Measurements from ENCODE around the gene NDUFB10. TPM values are rescaled to one million over a fixed set of nuclear protein-coding genes. Genes with fewer than 3 reads are reported as not detected.
"Not testable (repeated sequence)": the region's sequence is repeated elsewhere in the genome, so short reads cannot be mapped to it uniquely, and the experiment has no call there.

NDUFB10 gene
- total RNA-seq, 2 donors from 2014 or later: 108 to 197 TPM

DNA sequence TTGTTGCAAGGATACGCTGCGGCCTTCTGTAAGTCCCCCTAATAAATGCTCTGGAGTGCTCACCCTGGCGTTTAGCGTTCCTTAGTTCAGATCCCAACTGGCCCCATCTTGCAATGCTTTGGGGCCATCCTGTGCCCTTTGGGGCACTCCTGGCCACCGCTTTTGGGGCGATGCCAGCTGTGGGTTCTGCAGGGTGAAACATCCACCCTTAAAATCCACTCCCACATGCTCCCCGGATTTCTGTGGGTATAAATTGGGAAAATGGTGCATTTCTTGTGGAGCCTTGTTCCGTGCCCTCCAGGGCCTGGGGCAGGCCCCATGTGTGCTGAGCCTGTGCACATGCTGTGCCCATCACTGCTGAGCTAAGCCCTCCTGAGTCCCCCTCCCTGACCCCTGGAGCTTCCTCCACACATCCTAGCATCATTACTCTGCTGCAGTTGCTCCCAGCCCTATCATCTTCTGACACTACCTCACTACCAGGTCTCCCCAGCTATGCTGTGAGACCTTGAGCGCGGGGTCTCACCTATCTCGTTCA lies 22.3 kb upstream of the NDUFB10 start:
- ATAC-seq (ENCODE audit: insufficient number of reproducible peaks, low FRiP score, low read depth): no peak
- H3K4me1 ChIP-seq (ENCODE audit: control insufficient read depth in 1 of 2, low read depth in 2 of 2): peaks cover under 1 to 8% of the 10 kb centered on the region in 2 donors

GRCh38 chr16:1938316-1938715 lies 21.0 kb upstream of the NDUFB10 start:
- no peak for ATAC-seq (ENCODE audit: insufficient number of reproducible peaks, low FRiP score, low read depth)

More for the DNA sequence above, 22.3 kb upstream of the NDUFB10 start:
- Histone ChIP-seq H3K27ac (no peak overlapping the region), H3K4me3 (no peak overlapping the region), H3K27me3 (replicated peaks; ENCODE audit: insufficient read depth) (no peaks in the 10 kb centered on the region), H3K9me3 (no peaks in the 10 kb centered on the region), H3K36me3 (peaks cover 36% of the 10 kb centered on the region)
- TF ChIP-seq, protein P1, sequence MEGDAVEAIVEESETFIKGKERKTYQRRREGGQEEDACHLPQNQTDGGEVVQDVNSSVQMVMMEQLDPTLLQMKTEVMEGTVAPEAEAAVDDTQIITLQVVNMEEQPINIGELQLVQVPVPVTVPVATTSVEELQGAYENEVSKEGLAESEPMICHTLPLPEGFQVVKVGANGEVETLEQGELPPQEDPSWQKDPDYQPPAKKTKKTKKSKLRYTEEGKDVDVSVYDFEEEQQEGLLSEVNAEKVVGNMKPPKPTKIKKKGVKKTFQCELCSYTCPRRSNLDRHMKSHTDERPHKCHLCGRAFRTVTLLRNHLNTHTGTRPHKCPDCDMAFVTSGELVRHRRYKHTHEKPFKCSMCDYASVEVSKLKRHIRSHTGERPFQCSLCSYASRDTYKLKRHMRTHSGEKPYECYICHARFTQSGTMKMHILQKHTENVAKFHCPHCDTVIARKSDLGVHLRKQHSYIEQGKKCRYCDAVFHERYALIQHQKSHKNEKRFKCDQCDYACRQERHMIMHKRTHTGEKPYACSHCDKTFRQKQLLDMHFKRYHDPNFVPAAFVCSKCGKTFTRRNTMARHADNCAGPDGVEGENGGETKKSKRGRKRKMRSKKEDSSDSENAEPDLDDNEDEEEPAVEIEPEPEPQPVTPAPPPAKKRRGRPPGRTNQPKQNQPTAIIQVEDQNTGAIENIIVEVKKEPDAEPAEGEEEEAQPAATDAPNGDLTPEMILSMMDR (IDR thresholded peaks at IDR 0.05): no peak
- DNase-seq (ENCODE audit: low spot score): no peak

GRCh38 chr16:1938910-1939309 lies 20.4 kb upstream of the NDUFB10 start:
- ATAC-seq (ENCODE audit: insufficient number of reproducible peaks, low FRiP score, low read depth) (no peak), DNase-seq (ENCODE audit: low spot score) (no peak)
- no peak overlapping the region for H3K4me3 ChIP-seq
- H3K27me3 ChIP-seq (replicated peaks; ENCODE audit: insufficient read depth): no peaks in the 10 kb centered on the region
- H3K4me1 ChIP-seq (ENCODE audit: control insufficient read depth in 1 of 2, low read depth in 2 of 2): peaks cover 3 to 13% of the 10 kb centered on the region in 2 donors
- H3K9me3 ChIP-seq: no peaks in the 10 kb centered on the region
- H3K36me3 ChIP-seq: peaks cover 36% of the 10 kb centered on the region
- H3K27ac ChIP-seq: no peak overlapping the region
- TF ChIP-seq, protein P1 (IDR thresholded peaks at IDR 0.05): no peak

More at GRCh38 chr16:1938316-1938715, 21.0 kb upstream of the NDUFB10 start:
- no peak overlapping the region for H3K4me3 ChIP-seq
- H3K36me3 ChIP-seq: peaks cover 36% of the 10 kb centered on the region
- H3K27me3 ChIP-seq (replicated peaks; ENCODE audit: insufficient read depth): no peaks in the 10 kb centered on the region
- H3K4me1 ChIP-seq (ENCODE audit: control insufficient read depth in 1 of 2, low read depth in 2 of 2): peaks cover 3 to 13% of the 10 kb centered on the region in 2 donors
- H3K27ac ChIP-seq: no peak overlapping the region
- DNase-seq (ENCODE audit: low spot score): no peak
- no peaks in the 10 kb centered on the region for H3K9me3 ChIP-seq
- TF ChIP-seq, protein P1 (IDR thresholded peaks at IDR 0.05): no peak

GRCh38 chr16:1939833-1940232 lies 19.5 kb upstream of the NDUFB10 start:
- H3K4me1 ChIP-seq (ENCODE audit: control insufficient read depth in 1 of 2, low read depth in 2 of 2): peaks cover 3 to 13% of the 10 kb centered on the region in 2 donors
- H3K36me3 ChIP-seq: peaks cover 36% of the 10 kb centered on the region
- not testable (repeated sequence) for H3K27ac ChIP-seq; H3K27me3 ChIP-seq (replicated peaks; ENCODE audit: insufficient read depth); H3K4me3 ChIP-seq; H3K9me3 ChIP-seq; DNase-seq (ENCODE audit: low spot score); ATAC-seq (ENCODE audit: insufficient number of reproducible peaks, low FRiP score, low read depth)

- TF ChIP-seq, protein P1 (IDR thresholded peaks at IDR 0.05): no peak
- Histone ChIP-seq H3K9me3 (no peaks in the 10 kb centered on the region), H3K27ac (no peak overlapping the region), H3K4me3 (no peak overlapping the region), H3K4me1 (ENCODE audit: control insufficient read depth in 1 of 2, low read depth in 2 of 2) (peaks cover 3 to 13% of the 10 kb centered on the region in 2 donors), H3K36me3 (peaks cover 36% of the 10 kb centered on the region), H3K27me3 (replicated peaks; ENCODE audit: insufficient read depth) (no peaks in the 10 kb centered on the region)
- ATAC-seq (ENCODE audit: insufficient number of reproducible peaks, low FRiP score, low read depth) (no peak), DNase-seq (ENCODE audit: low spot score) (no peak)
Observed at GRCh38 chr16:1940273-1941161, 18.8 kb upstream of the NDUFB10 start.

Data from thoracic aorta (tissue), 2 donors.